GM12891 (cell line): Measurements from ENCODE around the gene KLHL5.

Experiments
- PAX5 ChIP-seq: IDR thresholded peaks from 2 replicates; pipeline ENCODE4 v1.6.1; 2011; ENCODE audit warnings: low read length, moderate library complexity, mild to moderate bottlenecking; ENCODE audit not compliant: insufficient read depth, severe bottlenecking
- POLR2A ChIP-seq: IDR thresholded peaks from 2 replicates; pipeline ENCODE4 v1.6.1; 2011; ENCODE audit warnings: low read depth, low read length, control low read depth
- POLR2AphosphoS5 ChIP-seq: IDR thresholded peaks from 2 replicates; pipeline ENCODE4 v1.6.1; 2011; ENCODE audit warnings: low read depth, low read length, control low read depth
- POU2F2 ChIP-seq: IDR thresholded peaks from 2 replicates; pipeline ENCODE4 v1.6.1; 2011; ENCODE audit warnings: low read depth, mild to moderate bottlenecking, control low read depth, low read length, moderate library complexity
- SPI1 ChIP-seq: IDR thresholded peaks from 2 replicates; pipeline ENCODE4 v1.6.1; 2011; ENCODE audit warnings: low read depth, low read length, control low read depth
- TAF1 ChIP-seq: IDR thresholded peaks from 2 replicates; pipeline ENCODE4 v1.6.1; 2011; ENCODE audit warnings: low read depth, low read length, control low read depth

GRCh38 chr4:39044956-39045826 lies 16.8 kb upstream of the KLHL5 start:
- TF ChIP-seq TAF1 (no peak), POLR2A (no peak), SPI1 (no peak), PAX5 (no peak), POLR2AphosphoS5 (no peak), POU2F2 (no peak)
